NCI-H2227 (cell line): ENCODE measurements around the gene TMEM19.
A peak's percentile ranks its signal among the peaks of the same experiment; 100 is the strongest.
"Not testable (repeated sequence)": the region's sequence is repeated elsewhere in the genome, so short reads cannot be mapped to it uniquely, and the experiment has no call there.

Experiments used
- DNase-seq: peaks from one replicate; lab custom pipeline; 2025; ENCODE audit not compliant: unreplicated experiment; lab: John Stamatoyannopoulos, UW

TMEM19 gene

GRCh38 chr12:71664411-71665089 lies 21.3 kb upstream of the TMEM19 start:
- no peak for DNase-seq

DNA sequence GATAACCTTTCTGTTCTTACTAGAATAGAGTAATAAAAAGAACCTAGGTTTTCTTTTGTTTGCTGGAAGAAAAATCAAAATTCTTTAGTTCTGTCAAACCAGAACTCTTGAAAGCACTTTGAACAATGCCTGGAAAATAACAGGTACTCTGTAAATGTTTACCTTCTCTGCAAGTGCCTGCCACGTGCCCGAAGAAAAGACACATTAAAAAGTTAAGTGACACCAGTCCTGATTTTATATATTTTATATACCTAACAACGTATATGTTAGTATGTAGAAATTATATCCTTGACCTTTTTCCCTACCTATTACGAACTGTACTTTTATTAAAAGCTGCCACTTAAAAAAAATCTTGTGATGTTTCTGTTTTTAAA lies 20.8 kb upstream of the TMEM19 start:
- DNase-seq = no peak

GRCh38 chr12:71666259-71666658 lies 19.6 kb upstream of the TMEM19 start:
- no peak for DNase-seq

- no peak for DNase-seq
Observed at GRCh38 chr12:71671311-71671710, 14.6 kb upstream of the TMEM19 start.

DNA sequence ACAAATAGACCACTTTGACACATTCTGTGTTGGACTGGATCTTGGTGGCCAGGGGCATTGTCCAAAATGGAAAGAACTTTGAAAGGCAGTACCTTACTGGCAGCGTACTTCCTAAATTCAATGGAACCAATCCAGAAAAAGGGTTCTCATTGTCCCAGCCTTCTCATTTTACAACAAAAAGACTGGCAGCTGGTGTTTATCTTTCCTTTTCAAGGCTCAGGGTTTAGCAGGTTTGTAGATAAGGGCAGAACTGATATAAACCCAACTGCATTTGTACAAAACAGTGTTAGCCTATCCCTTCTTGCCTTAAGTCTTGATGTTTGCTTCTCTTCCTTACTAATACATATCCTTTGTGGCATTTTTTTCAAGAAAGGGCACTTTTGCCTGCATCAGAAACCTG lies 14.1 kb upstream of the TMEM19 start:
- no peak for DNase-seq

- no peak for DNase-seq
Observed at GRCh38 chr12:71682466-71682865, 3.4 kb upstream of the TMEM19 start.

- DNase-seq = no peak
Observed at GRCh38 chr12:71683633-71684032, 2.2 kb upstream of the TMEM19 start.

DNA sequence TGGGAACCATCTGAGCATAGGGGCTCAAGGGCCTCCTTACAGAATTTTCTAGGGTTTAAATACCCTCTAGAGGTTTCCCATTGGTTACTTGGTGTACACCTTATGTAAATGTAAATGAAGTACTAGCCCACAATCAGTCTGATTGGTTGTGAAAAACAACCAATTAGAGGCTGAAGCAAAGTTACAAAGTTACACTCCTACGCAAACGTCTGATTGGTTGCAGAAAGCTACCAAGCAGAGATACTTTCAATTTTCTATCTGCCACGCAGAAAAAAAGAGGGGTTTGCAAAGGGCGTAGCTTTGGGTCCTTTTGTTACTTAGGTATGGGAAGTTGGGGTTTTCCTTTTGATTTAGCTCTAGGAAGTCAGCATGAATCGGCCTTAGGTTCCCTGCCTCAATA lies 1.8 kb upstream of the TMEM19 start:
- no peak for DNase-seq

GRCh38 chr12:71685312-71685906 lies 473 bp upstream of the TMEM19 start:
- DNase-seq = peak; percentile 21

- no peak for DNase-seq
Observed at GRCh38 chr12:71686658-71687025, 760 bp downstream of the TMEM19 start.

- not testable (repeated sequence) for DNase-seq
Observed at GRCh38 chr12:71687172-71687571, 1.3 kb downstream of the TMEM19 start.

- no peak for DNase-seq
Observed at GRCh38 chr12:71688961-71689570, 3.2 kb downstream of the TMEM19 start.

DNA sequence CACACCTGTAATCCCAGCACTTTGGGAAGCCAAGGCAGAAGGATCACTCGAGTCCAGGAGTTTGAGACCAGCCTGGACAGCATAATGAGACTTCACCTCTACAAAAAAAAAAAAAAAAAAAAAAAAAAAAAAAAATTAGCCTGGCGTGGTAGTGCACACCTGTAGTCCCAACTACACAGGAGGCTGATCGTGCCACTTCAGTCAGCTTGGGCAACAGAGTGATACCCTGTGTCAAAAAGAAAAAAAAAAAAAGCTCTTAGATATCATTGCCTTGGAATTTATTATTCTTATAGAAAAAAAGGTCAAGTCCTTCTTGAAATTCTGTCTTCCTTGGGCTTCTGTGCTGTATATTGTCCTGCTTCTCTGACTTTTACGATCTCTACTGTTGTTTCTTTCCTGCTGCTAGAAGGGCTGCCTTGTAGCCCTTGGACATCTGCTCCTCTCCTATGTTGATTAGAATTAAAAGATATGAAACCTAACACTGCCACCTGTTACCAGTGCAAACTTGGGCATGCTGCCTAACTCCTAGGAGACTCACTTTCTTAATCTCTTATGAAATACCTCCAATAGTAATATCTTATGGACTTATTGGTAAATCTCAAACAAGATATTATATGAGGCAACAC lies 5.7 kb downstream of the TMEM19 start:
- DNase-seq = no peak

DNA sequence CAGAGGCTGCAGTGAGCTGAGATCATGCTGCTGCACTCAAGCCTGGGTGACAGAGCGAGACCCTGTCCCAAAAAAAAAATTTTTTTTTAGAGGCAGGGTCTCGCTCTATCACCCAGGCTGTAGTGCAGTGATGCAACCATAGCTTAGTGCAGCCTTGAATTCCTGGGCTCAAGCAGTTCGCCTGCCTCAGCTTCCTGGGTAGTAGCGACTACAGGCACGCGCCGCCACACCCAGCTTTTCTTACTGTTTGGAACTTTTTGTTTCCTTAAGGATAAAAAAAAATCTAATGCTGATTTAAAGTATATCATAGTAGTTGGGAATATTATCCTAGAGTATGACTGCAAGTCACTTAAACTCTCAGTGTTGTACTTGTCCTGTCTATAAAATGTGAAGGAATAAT lies 7.2 kb downstream of the TMEM19 start:
- no peak for DNase-seq

- DNase-seq = not testable (repeated sequence)
Observed at GRCh38 chr12:71693651-71694050, 7.8 kb downstream of the TMEM19 start.

GRCh38 chr12:71694099-71694820 lies 8.4 kb downstream of the TMEM19 start:
- DNase-seq = no peak

DNA sequence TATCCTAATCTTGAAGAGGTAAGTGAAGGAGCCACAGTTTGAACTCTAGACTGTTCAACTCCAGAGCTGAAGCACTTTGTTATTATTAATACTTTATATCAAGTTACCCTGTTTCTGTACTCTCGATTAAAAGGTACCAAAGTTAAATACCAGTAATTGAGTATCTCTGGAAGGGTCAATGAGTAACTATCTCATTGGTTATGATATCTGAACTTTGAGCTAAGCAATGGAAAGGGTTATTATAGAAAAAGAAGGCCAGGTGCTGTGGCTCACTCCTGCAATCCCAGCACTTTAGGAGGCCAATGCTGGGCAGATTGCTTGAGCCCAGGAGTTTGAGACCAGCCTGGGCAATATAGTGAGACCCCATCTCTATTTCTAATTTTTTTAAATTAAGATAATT lies 9.9 kb downstream of the TMEM19 start:
- no peak for DNase-seq

- not testable (repeated sequence) for DNase-seq
Observed at GRCh38 chr12:71702181-71702580, 16.3 kb downstream of the TMEM19 start.

DNA sequence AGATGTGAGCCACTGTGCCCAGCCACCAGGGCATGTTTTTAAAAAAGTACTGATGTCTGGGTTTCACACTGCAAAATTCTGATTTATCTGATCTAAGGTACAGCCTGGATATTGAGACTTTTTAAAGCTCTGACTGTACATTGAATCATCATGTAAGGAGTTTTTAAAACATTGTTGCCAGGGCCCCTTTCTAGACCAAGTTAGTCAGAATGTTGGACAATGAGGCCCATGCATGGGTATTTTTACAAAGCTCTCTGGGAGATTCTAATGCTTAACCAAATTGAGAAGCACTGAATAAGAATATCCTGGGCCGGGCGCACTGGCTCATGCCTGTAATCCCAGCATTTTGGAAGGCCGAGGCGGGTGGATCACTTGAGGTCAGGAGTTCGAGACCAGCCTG lies 16.7 kb downstream of the TMEM19 start:
- no peak for DNase-seq

- DNase-seq = no peak
Observed at GRCh38 chr12:71703206-71703605, 17.3 kb downstream of the TMEM19 start.

DNA sequence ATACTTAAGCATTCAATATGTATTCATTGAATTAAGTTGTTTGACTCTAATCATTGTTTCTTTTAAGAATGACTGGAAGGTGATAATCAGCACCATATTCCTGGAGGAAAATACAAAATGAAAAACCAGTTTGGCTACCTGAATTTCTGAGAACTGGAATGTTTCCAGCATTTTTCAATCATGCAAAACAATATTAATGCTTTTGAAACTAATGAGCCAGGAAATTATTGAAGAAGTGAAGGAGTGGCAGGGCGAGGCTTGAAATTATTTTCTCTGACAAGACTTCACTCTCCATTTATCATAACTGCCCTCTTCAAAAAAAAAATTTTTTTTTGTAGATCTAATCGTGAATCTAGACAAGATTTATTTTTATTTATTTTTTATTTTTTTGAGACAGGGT lies 19.0 kb downstream of the TMEM19 start:
- DNase-seq = no peak

DNA sequence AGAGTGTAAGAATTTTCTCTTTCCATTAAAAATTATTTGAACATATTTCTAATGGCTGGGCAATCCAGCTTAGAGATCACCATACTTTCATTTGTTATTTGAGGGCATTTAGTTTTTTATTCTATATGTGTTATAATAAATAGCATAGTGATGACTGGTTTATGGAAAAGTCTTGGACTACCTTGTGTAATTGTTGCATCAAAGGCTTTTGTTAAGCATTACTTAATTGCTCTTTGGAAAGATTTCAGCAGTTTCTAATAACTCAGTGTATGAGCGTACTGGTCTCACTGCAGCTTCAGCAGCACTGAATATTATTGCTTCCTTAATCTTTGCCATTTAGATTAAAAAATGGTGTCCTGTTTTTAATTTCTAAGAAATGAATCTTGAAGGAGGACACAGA lies 22.8 kb downstream of the TMEM19 start:
- DNase-seq = no peak
